Panc1 (cell line): ENCODE data around the gene UNC13C.

Source experiments
- CTCF ChIP-seq: fragments of 450-650 bp; IDR thresholded peaks from 2 replicates; pipeline ENCODE4 v1.5.1; 2017; ENCODE audit warnings: mild to moderate bottlenecking
- POLR2AphosphoS5 ChIP-seq: IDR thresholded peaks from 2 replicates; pipeline ENCODE4 v1.6.1; 2012; ENCODE audit warnings: mild to moderate bottlenecking, low read depth, low read length, moderate library complexity
- REST ChIP-seq, 2 experiments: IDR thresholded peaks; 2 replicates each; pipeline ENCODE4 v1.6.1; 2011 to 2012; ENCODE audit warnings: low read depth in 2 of 2, control low read depth in 1 of 2, low read length in 1 of 2, mild to moderate bottlenecking in 1 of 2, moderate library complexity in 1 of 2; ENCODE audit not compliant: insufficient read depth in 1 of 2
- TCF7L2 ChIP-seq: IDR thresholded peaks from 2 replicates; pipeline ENCODE4 v1.6.1; 2011; ENCODE audit warnings: mild to moderate bottlenecking, low read depth, low read length, inconsistent platforms

GRCh38 chr15:54011656-54012055 lies 33.4 kb downstream of the UNC13C start:
- no peak for TF ChIP-seq REST (IDR thresholded peaks at IDR 0.05; ENCODE audit: insufficient read depth in 1 of 2, low read depth in 2 of 2, low read length in 1 of 2)
- TF ChIP-seq CTCF: no peak
- TF ChIP-seq TCF7L2: no peak
- TF ChIP-seq POLR2AphosphoS5: no peak
